Measurements from ENCODE around the gene NKAIN2. TPM values are rescaled to one million over a fixed set of nuclear protein-coding genes. Genes with fewer than 3 reads are reported as not detected.

Gene NKAIN2
- total RNA-seq, 1 donor from 2014 or later: 0.06 TPM

GRCh38 chr6:124783344-124783743, 979.7 kb downstream of the NKAIN2 start:
- no peak for DNase-seq (ENCODE audit: extremely low read depth, low read depth, low spot score)

- no peak for DNase-seq (ENCODE audit: extremely low read depth, low read depth, low spot score)
Measured at GRCh38 chr6:124791156-124791555, 987.5 kb downstream of the NKAIN2 start.

- DNase-seq (ENCODE audit: extremely low read depth, low read depth, low spot score): no peak
Measured at GRCh38 chr6:124792386-124792785, 988.7 kb downstream of the NKAIN2 start.

GRCh38 chr6:124793398-124793797, 989.7 kb downstream of the NKAIN2 start:
- no peak for DNase-seq (ENCODE audit: extremely low read depth, low read depth, low spot score)

GRCh38 chr6:124795643-124796463, 992.2 kb downstream of the NKAIN2 start:
- DNase-seq (ENCODE audit: extremely low read depth, low read depth, low spot score): no peak

GRCh38 chr6:124796464-124796970, 992.9 kb downstream of the NKAIN2 start:
- no peak for DNase-seq (ENCODE audit: extremely low read depth, low read depth, low spot score)

GRCh38 chr6:124797224-124797623, 993.6 kb downstream of the NKAIN2 start:
- no peak for DNase-seq (ENCODE audit: extremely low read depth, low read depth, low spot score)

GRCh38 chr6:124798942-124799496, 995.4 kb downstream of the NKAIN2 start:
- DNase-seq (ENCODE audit: extremely low read depth, low read depth, low spot score): no peak

- DNase-seq (ENCODE audit: extremely low read depth, low read depth, low spot score): no peak
Measured at GRCh38 chr6:124799638-124800037, 996.0 kb downstream of the NKAIN2 start.

- DNase-seq (ENCODE audit: extremely low read depth, low read depth, low spot score): no peak
Measured at GRCh38 chr6:124800222-124800621, 996.6 kb downstream of the NKAIN2 start.

- DNase-seq (ENCODE audit: extremely low read depth, low read depth, low spot score): no peak
Measured at GRCh38 chr6:124812067-124812466, 1008.4 kb downstream of the NKAIN2 start.

- DNase-seq (ENCODE audit: extremely low read depth, low read depth, low spot score): no peak
Measured at GRCh38 chr6:124819346-124819745, 1015.7 kb downstream of the NKAIN2 start.

GRCh38 chr6:124822204-124822613, 1018.5 kb downstream of the NKAIN2 start:
- DNase-seq (ENCODE audit: extremely low read depth, low read depth, low spot score): no peak

- DNase-seq (ENCODE audit: extremely low read depth, low read depth, low spot score): no peak
Measured at GRCh38 chr6:124822721-124823120, 1019.1 kb downstream of the NKAIN2 start.

- no peak for DNase-seq (ENCODE audit: extremely low read depth, low read depth, low spot score)
Measured at GRCh38 chr6:124823240-124824111, 1019.8 kb downstream of the NKAIN2 start.

- no peak for DNase-seq (ENCODE audit: extremely low read depth, low read depth, low spot score)
Measured at GRCh38 chr6:124825564-124825963, 1021.9 kb downstream of the NKAIN2 start.

- DNase-seq (ENCODE audit: extremely low read depth, low read depth, low spot score): no peak
Measured at GRCh38 chr6:124829822-124830221, 1026.2 kb downstream of the NKAIN2 start.

- no peak for DNase-seq (ENCODE audit: extremely low read depth, low read depth, low spot score)
Measured at GRCh38 chr6:124830506-124830905, 1026.8 kb downstream of the NKAIN2 start.

- no peak for DNase-seq (ENCODE audit: extremely low read depth, low read depth, low spot score)
Measured at GRCh38 chr6:124854338-124854922, 1050.8 kb downstream of the NKAIN2 start.

- no peak for DNase-seq (ENCODE audit: extremely low read depth, low read depth, low spot score)
Measured at GRCh38 chr6:124857746-124858145, 1054.1 kb downstream of the NKAIN2 start.

- no peak for DNase-seq (ENCODE audit: extremely low read depth, low read depth, low spot score)
Measured at GRCh38 chr6:124858564-124858963, 1054.9 kb downstream of the NKAIN2 start.

All from glomerular endothelial cell (primary cell).